NOMO-1 treated with DMSO at 0.1 percent for 48 hours (cell line): ENCODE data around the gene CCDC80.
"Not testable (repeated sequence)": the region's sequence is repeated elsewhere in the genome, so short reads cannot be mapped to it uniquely, and the experiment has no call there.

Experiments used
- DNase-seq: peaks from one replicate; lab custom pipeline; 2025; ENCODE audit not compliant: unreplicated experiment; lab: John Stamatoyannopoulos, UW

CCDC80 gene

GRCh38 chr3:112593258-112593657, 47.7 kb downstream of the CCDC80 start:
- DNase-seq: no peak

GRCh38 chr3:112587336-112587735, 53.6 kb downstream of the CCDC80 start:
- DNase-seq: no peak

- no peak for DNase-seq
Measured at GRCh38 chr3:112585782-112586181, 55.2 kb downstream of the CCDC80 start.

DNA sequence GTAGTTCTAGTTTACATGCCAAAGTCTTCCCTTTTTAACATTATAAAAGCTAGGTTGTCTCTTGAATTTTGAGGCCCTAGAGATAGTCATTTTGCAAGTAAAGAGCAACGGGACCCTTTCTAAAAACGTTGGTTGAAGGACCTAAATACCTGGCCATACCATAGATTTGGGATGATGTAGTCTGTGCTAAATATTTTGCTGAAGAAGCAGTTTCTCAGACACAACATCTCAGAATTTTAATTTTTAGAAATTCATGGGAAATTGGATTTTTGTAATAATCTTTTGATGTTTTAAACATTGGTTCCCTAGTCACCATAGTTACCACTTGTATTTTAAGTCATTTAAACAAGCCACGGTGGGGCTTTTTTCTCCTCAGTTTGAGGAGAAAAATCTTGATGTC, 57.8 kb downstream of the CCDC80 start:
- DNase-seq: no peak

- peak; percentile 57 for DNase-seq
Measured at GRCh38 chr3:112582244-112582874, 58.6 kb downstream of the CCDC80 start.

DNA sequence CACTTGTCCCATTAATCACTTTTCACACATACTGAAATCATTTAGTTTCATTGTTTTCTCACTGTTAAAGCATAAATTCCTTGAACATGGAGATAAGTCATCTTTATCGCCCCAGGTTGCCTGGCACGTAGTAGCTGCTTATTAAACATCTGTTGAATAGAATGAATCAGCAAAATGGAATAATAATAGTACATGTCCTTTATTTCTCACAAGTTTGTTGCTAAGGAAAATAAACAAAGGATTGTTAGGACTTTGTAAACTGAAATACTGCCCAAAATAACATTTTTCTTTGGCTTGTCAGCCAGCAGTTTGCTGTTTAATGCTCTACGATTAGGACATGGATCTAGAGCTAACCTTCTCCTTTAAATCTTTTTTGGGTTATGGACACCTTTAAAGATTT, 61.2 kb downstream of the CCDC80 start:
- no peak for DNase-seq

GRCh38 chr3:112579232-112579631, 61.7 kb downstream of the CCDC80 start:
- peak; percentile 92 for DNase-seq

- DNase-seq: no peak
Measured at GRCh38 chr3:112572701-112573100, 68.2 kb downstream of the CCDC80 start.

DNA sequence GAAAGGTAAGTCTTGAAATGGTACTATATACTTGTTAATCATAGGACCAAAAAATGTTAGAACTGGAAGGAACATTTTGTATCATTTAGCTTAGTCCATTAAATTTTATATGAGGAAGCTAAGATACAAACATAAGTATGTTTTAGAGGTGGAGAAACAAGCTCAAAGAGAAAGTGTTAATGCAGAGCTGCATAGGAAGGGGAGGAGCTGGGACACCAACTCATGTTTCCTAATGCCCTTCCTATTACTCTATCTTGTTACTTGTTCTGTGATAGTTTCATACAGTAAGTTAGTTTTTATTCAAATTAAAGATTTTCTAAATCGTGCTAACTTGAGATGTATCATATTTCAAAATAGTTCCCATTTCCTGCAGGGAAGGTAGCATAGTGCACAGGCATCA, 71.7 kb downstream of the CCDC80 start:
- DNase-seq: no peak

GRCh38 chr3:112568642-112569041, 72.3 kb downstream of the CCDC80 start:
- no peak for DNase-seq

DNA sequence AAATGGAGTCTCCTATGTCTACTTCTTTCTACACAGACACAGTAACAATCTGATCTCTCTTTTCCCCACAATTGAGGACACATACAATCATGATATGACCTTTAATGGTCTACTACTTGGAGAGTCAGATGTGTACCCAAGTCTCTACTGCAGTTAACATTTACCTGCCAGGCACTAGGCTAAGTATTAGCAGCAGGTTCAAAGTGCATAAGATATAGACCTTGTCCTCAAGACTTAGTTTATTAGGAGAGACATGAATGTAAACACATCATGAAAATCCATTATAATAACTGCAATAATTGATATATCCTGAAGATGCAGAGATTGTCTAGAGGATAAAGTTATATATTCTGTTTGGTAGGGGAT, 76.0 kb downstream of the CCDC80 start:
- no peak for DNase-seq

DNA sequence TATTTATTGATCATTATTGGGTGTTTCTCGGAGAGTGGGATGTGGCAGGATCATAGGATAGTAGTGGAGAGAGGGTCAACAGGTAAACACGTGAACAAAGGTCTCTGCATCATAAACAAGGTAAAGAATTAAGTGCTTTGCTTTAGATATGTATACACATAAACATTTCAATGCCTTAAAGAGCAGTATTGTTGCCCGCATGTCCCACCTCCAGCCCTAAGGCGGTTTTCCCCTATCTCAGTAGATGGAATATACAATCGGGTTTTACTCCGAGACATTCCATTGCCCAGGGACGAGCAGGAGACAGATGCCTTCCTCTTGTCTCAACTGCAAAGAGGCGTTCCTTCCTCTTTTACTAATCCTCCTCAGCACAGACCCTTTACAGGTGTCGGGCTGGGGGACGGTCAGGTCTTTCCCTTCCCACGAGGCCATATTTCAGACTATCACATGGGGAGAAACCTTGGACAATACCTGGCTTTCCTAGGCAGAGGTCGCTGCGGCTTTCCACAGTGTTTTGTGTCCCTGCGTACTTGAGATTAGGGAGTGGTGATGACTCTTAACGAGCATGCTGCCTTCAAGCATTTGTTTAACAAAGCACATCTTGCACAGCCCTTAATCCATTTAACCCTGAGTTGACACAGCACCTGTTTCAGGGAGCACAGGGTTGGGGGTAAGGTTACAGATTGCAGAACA, 76.5 kb downstream of the CCDC80 start:
- DNase-seq: not testable (repeated sequence)

GRCh38 chr3:112561734-112562529, 79.0 kb downstream of the CCDC80 start, which contains the start of the genes ATG3 and SLC35A5:
Gene ATG3 (minus strand): TSS chr3:112561962. CDS start chr3:112561528, 434 bp downstream.
Gene SLC35A5 (plus strand): TSS chr3:112562045. CDS start chr3:112563404, 1,359 bp downstream.
- DNase-seq: peak; percentile 99

GRCh38 chr3:112561484-112561733, 79.5 kb downstream of the CCDC80 start:
- peak; percentile 68 for DNase-seq

DNA sequence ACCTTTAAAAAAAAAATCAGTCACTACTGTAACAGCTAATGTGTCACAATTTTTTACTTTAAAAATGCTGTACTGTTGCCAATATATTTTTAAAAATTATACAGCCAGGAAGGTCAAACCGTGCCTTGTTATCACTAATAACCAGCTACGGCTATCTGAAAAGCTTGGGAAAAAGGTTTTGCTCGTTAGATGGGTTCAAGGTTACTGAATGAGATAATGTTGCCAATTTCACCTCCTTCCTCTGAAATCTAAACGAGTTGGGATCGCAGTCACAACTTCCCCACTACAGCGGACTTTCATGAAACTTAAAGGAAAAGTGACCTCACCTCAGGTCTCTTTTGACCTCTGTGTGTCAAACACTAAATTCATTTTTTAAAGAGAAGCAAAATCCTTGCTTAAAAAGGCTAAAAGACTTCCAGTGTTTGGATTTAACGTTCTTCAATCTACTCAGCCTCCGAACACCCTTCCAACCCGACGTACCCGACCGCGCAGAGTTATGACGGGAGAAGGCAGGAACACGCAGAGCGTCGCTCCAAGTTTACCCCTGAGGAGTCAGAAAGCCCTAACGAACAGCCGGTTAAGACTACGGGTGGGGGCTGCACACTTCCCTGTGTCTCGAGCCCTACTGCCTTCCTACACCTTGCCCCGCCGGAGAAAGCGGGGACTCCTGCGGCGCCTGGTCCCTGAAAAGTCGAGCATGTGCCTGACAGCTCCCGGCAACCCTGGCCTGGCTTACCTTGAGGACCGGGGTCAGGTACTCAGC, 80.0 kb downstream of the CCDC80 start:
- peak; percentile 75 for DNase-seq

DNA sequence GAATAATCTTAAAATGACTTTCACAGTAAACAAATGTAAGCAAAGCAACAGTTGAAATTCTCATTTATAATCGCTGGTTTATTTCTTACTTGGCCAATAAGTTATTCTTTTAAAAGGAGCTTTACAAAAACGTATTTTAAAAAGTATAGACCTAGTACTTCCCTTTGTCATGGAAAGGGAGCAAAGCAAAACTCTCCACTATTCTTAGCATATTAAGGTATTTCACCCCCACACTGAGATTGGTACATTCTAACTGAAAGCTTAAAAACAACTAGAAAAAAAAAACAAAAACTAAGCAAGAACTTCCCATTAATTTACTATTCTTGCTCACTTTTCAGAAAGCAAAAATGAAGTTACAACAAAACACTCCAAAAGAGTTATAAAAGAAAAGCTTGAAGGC, 80.6 kb downstream of the CCDC80 start:
- DNase-seq: no peak

GRCh38 chr3:112557976-112558375, 83.0 kb downstream of the CCDC80 start:
- peak; percentile 78 for DNase-seq

DNA sequence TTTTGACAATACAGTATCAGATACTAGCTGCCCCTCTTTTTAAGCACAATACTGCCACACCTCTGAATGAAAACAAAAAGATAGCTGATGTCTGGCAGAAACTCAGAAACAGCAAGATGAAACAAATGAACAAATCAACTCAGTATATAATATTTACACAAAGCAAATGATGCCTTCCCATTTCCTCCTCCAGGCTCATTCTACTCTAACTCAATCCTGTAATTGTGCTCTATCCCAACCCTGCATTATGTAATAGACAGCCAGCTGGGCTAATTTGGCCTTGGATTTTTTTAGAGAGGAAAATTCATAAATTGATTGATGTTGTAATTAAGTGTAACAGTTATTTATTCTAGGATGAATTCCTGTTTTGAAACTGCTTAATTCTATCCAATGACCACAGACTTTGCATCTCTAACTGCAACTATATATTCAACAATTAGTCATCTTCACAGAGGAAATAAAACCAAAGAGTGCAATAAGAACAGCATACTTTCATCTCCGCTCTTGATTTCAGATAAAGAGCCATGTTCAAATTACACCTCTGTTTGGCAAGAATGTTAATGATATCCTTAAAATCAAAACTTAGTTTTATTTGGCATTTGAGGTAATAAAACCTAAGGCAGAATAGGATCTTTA, 85.3 kb downstream of the CCDC80 start:
- peak; percentile 59 for DNase-seq

- no peak for DNase-seq
Measured at GRCh38 chr3:112550859-112551258, 90.1 kb downstream of the CCDC80 start.
